Measurements from ENCODE around the gene RTTN. TPM values are rescaled to one million over a fixed set of nuclear protein-coding genes. Genes with fewer than 3 reads are reported as not detected.

Gene RTTN
- total RNA-seq, 1 experiment from 2014 or later, result 21.5 TPM

GRCh38 chr18:70149156-70149555 is 56.3 kb downstream of the RTTN start:
- ChIA-PET CTCF (no interaction called here), POLR2A (no interaction called here)
- no peaks in the 10 kb centered on the region for H3K9me3 Mint-ChIP-seq

More at GRCh38 chr18:70149156-70149555, 56.3 kb downstream of the RTTN start:
- Mint-ChIP-seq H3K27me3 (ENCODE audit: low read depth) (no peaks in the 10 kb centered on the region), H3K4me3 (no peak overlapping the region), H3K27ac (no peak overlapping the region), H3K36me3 (peaks cover 4% of the 10 kb centered on the region; the same call in 1 of the 2 replicates), H3K4me1 (no peaks in the 10 kb centered on the region)
- no peak for DNase-seq (ENCODE audit: low spot score)
- ATAC-seq, result no peak
- TF ChIP-seq TP53 (CRISPR knock-in tag; IDR thresholded peaks at IDR 0.05) (no peak), ARID4B (CRISPR knock-in tag; IDR thresholded peaks at IDR 0.05; ENCODE audit: borderline replicate concordance) (no peak), EMX1 (CRISPR knock-in tag; IDR thresholded peaks at IDR 0.05) (no peak), SOX15 (CRISPR knock-in tag; IDR thresholded peaks at IDR 0.05) (no peak), KAT7 (CRISPR knock-in tag; IDR thresholded peaks at IDR 0.05; ENCODE audit: borderline replicate concordance) (no peak), CREB1 (CRISPR knock-in tag; IDR thresholded peaks at IDR 0.05) (no peak), AR (CRISPR knock-in tag; IDR thresholded peaks at IDR 0.05) (no peak), USF1 (CRISPR knock-in tag; IDR thresholded peaks at IDR 0.05) (no peak), ZNF263 (CRISPR knock-in tag; IDR thresholded peaks at IDR 0.05; ENCODE audit: low read depth) (no peak), FOXK1 (CRISPR knock-in tag; IDR thresholded peaks at IDR 0.05) (no peak), NR3C1 (CRISPR knock-in tag; conservative IDR thresholded peaks at IDR 0.05; ENCODE audit: low read depth) (no peak), ZBTB21 (CRISPR knock-in tag; IDR thresholded peaks at IDR 0.05; ENCODE audit: borderline replicate concordance) (no peak), ZNF232 (CRISPR knock-in tag; IDR thresholded peaks at IDR 0.05) (no peak), ZBTB43 (CRISPR knock-in tag; IDR thresholded peaks at IDR 0.05) (no peak), CBFB (CRISPR knock-in tag; IDR thresholded peaks at IDR 0.05; ENCODE audit: low read depth) (no peak), E2F5 (CRISPR knock-in tag; IDR thresholded peaks at IDR 0.05) (no peak), ZNF138 (CRISPR knock-in tag; conservative IDR thresholded peaks at IDR 0.05) (no peak)
